H1 (cell line): ENCODE measurements around the gene RNF43. TPM values are rescaled to one million over a fixed set of nuclear protein-coding genes. Genes with fewer than 3 reads are reported as not detected.

Experiments used
- CTCF ChIA-PET: fragments of 300-600 bp; sonication (Branson Sonifier 250); formaldehyde crosslinking; loops from one replicate; lab custom pipeline; 2021; ENCODE audit not compliant: partially characterized antibody; lab: Charles Lee
- POLR2A ChIA-PET: fragments of 300-600 bp; sonication (Branson Sonifier 250); formaldehyde crosslinking; loops from one replicate; lab custom pipeline; 2021; ENCODE audit warnings: inconsistent platforms; ENCODE audit not compliant: partially characterized antibody; lab: Charles Lee
- DNase-seq, 2 experiments: peaks; one replicate each; pipeline versions ENCODE4 v3.0.0 to v3.0.0-alpha.2; 2010 to 2022; ENCODE audit warnings: low spot score in 2 of 2, low read depth in 1 of 2, mixed read lengths in 1 of 2
- FAIRE-seq: peaks from 2 replicates; lab custom pipeline; 2011; peaks lifted over from hg19 to GRCh38; lab: Jason Lieb, UNC
- H2AFZ ChIP-seq: 2 replicates; pipeline ENCODE4 v1.8.1; 2012; ENCODE audit warnings: low read length, inconsistent platforms
- H2AK5ac ChIP-seq: 2 replicates; pipeline ENCODE4 v1.6.1; 2013; ENCODE audit warnings: low read depth, low read length
- H2BK120ac ChIP-seq: replicated peaks from 2 replicates; pipeline ENCODE3; 2013; ENCODE audit warnings: low read depth, low read length, inconsistent platforms
- H2BK12ac ChIP-seq: 2 replicates; pipeline ENCODE4 v1.6.1; 2013; ENCODE audit warnings: low read depth, low read length
- H2BK15ac ChIP-seq: 2 replicates; pipeline ENCODE4 v1.6.1; 2013; ENCODE audit warnings: low read length
- H2BK20ac ChIP-seq: 2 replicates; pipeline ENCODE4 v1.6.1; 2013; ENCODE audit warnings: low read length
- H2BK5ac ChIP-seq: 2 replicates; pipeline ENCODE4 v1.6.1; 2013; ENCODE audit warnings: low read depth, low read length
- H3K14ac ChIP-seq: 2 replicates; pipeline ENCODE4 v1.6.1; 2013; ENCODE audit warnings: inconsistent platforms; ENCODE audit not compliant: insufficient read length
- H3K18ac ChIP-seq: 2 replicates; pipeline ENCODE4 v1.6.1; 2013; ENCODE audit warnings: low read length; ENCODE audit errors: extremely low read depth
- H3K23ac ChIP-seq: 2 replicates; pipeline ENCODE4 v1.6.1; 2013; ENCODE audit warnings: inconsistent platforms; ENCODE audit not compliant: insufficient read length
- H3K23me2 ChIP-seq: 2 replicates; pipeline ENCODE4 v1.6.1; 2013; ENCODE audit warnings: low read depth, low read length
- H3K27ac ChIP-seq: 2 replicates; pipeline ENCODE4 v1.6.1; 2011; ENCODE audit warnings: low read depth, low read length, inconsistent platforms
- H3K27me3 ChIP-seq, 4 experiments: replicated peaks in 1 of 4; 1 replicate in 1 of 4; 2 replicates in 3 of 4; pipeline versions ENCODE4 v1.6.1 to v1.8.1; 2011 to 2013; ENCODE audit warnings: low read length in 3 of 4, mild to moderate bottlenecking in 3 of 4, inconsistent platforms in 2 of 4, mixed read lengths in 2 of 4, moderate library complexity in 1 of 4; ENCODE audit not compliant: control insufficient read depth in 3 of 4, insufficient read depth in 3 of 4; ENCODE audit errors: extremely low read depth in 1 of 4
- H3K36me3 ChIP-seq, 4 experiments: 2 replicates each; pipeline versions ENCODE4 v1.6.1 to v1.8.1; 2011 to 2013; ENCODE audit warnings: mild to moderate bottlenecking in 4 of 4, low read length in 3 of 4, moderate library complexity in 2 of 4, control low read depth in 1 of 4, inconsistent platforms in 1 of 4; ENCODE audit not compliant: insufficient read depth in 4 of 4, control insufficient read depth in 2 of 4
- H3K4ac ChIP-seq: replicated peaks from 2 replicates; pipeline ENCODE3; 2013; ENCODE audit warnings: low read length, low read depth, mixed read lengths, inconsistent platforms; ENCODE audit not compliant: insufficient read length
- H3K4me1 ChIP-seq, 4 experiments: replicated peaks in 1 of 4; 1 replicate in 1 of 4; 2 replicates in 3 of 4; pipeline versions ENCODE4 v1.6.1 to v1.8.1; 2011 to 2013; ENCODE audit warnings: low read length in 3 of 4, inconsistent platforms in 2 of 4, mixed read lengths in 1 of 4; ENCODE audit not compliant: insufficient read depth in 4 of 4, control insufficient read depth in 3 of 4
- H3K4me2 ChIP-seq, 2 experiments: 2 replicates each; pipeline versions ENCODE4 v1.6.1 to v1.8.1; 2011 to 2013; ENCODE audit warnings: low read depth in 2 of 2, low read length in 2 of 2, control low read depth in 1 of 2, inconsistent platforms in 1 of 2, mild to moderate bottlenecking in 1 of 2; ENCODE audit not compliant: insufficient read depth in 1 of 2
- H3K4me3 ChIP-seq, 4 experiments: fragments of 200-600, 300-600 bp in 1 of 4; sonication (generic), shearing (Covaris generic), sonication (Bioruptor Twin) in 1 of 4; 2 replicates each; pipeline versions ENCODE4 v1.5.1 to v1.8.1; 2011 to 2016; ENCODE audit warnings: low read length in 4 of 4, low read depth in 3 of 4, control low read depth in 2 of 4, inconsistent platforms in 2 of 4, mild to moderate bottlenecking in 2 of 4, mixed read lengths in 1 of 4, moderate library complexity in 1 of 4; ENCODE audit not compliant: insufficient read depth in 2 of 4; ENCODE audit errors: extremely low read depth in 1 of 4
- H3K56ac ChIP-seq: replicated peaks from 2 replicates; pipeline ENCODE3; 2013; ENCODE audit warnings: low read depth, mild to moderate bottlenecking, mixed read lengths, low read length, inconsistent platforms; ENCODE audit not compliant: insufficient read length
- H3K79me1 ChIP-seq: 2 replicates; pipeline ENCODE4 v1.6.1; 2013; ENCODE audit warnings: low read depth, low read length, control low read depth
- H3K79me2 ChIP-seq, 2 experiments: 2 replicates each; pipeline versions ENCODE4 v1.6.1 to v1.8.1; 2012 to 2013; ENCODE audit warnings: low read length in 2 of 2, mild to moderate bottlenecking in 2 of 2, inconsistent platforms in 1 of 2; ENCODE audit not compliant: insufficient read depth in 2 of 2, control insufficient read depth in 1 of 2
- H3K9ac ChIP-seq, 4 experiments: replicated peaks in 1 of 4; 1 replicate in 1 of 4; 2 replicates in 3 of 4; pipeline versions ENCODE4 v1.6.1 to v1.8.1; 2011 to 2013; ENCODE audit warnings: low read depth in 3 of 4, low read length in 3 of 4, control low read depth in 2 of 4, mild to moderate bottlenecking in 2 of 4, moderate library complexity in 2 of 4, inconsistent platforms in 1 of 4; ENCODE audit errors: extremely low read depth in 1 of 4
- H3K9me3 ChIP-seq, 2 experiments: 2 replicates each; pipeline versions ENCODE4 v1.6.1 to v1.8.1; 2012 to 2013; ENCODE audit warnings: mild to moderate bottlenecking in 2 of 2, moderate library complexity in 2 of 2, control low read depth in 1 of 2, inconsistent platforms in 1 of 2, low read depth in 1 of 2, low read length in 1 of 2, mixed read lengths in 1 of 2; ENCODE audit not compliant: insufficient read depth in 2 of 2
- H4K20me1 ChIP-seq, 2 experiments: replicated peaks in 1 of 2; 2 replicates each; pipeline versions ENCODE3 to v1.8.1; 2011 to 2013; ENCODE audit warnings: inconsistent platforms in 2 of 2, low read length in 2 of 2, mild to moderate bottlenecking in 1 of 2; ENCODE audit not compliant: insufficient read depth in 2 of 2, control insufficient read depth in 1 of 2
- H4K5ac ChIP-seq: 2 replicates; pipeline ENCODE4 v1.6.1; 2013; ENCODE audit warnings: low read length, low read depth, mixed read lengths, inconsistent platforms; ENCODE audit not compliant: insufficient read length
- H4K8ac ChIP-seq: 2 replicates; pipeline ENCODE4 v1.8.0; 2013; ENCODE audit warnings: mild to moderate bottlenecking, moderate library complexity, low read length, inconsistent platforms; ENCODE audit not compliant: insufficient read depth; ENCODE audit errors: extremely low read depth
- H4K91ac ChIP-seq: replicated peaks from 2 replicates; pipeline ENCODE3; 2013; ENCODE audit warnings: low read length, mixed read lengths, inconsistent platforms; ENCODE audit not compliant: insufficient read length
- ASH2L ChIP-seq: fragments of 200-600, 300-600 bp; sonication (generic); IDR thresholded peaks from one replicate; pipeline ENCODE4 v1.7.1; 2017; ENCODE audit warnings: low read length
- CEBPB ChIP-seq: IDR thresholded peaks from 2 replicates; pipeline ENCODE4 v1.6.1; 2012; ENCODE audit warnings: low read depth, low read length
- FOSL1 ChIP-seq: IDR thresholded peaks from 2 replicates; pipeline ENCODE4 v1.6.1; 2011; ENCODE audit warnings: mild to moderate bottlenecking, low read depth, low read length, moderate library complexity; ENCODE audit not compliant: insufficient read depth
- KDM4A ChIP-seq: IDR thresholded peaks from one replicate; pipeline ENCODE4 v1.7.1; 2012; ENCODE audit warnings: low read depth, mild to moderate bottlenecking, moderate library complexity, low read length, inconsistent platforms; ENCODE audit not compliant: severe bottlenecking
- MAFK ChIP-seq: IDR thresholded peaks from 2 replicates; pipeline ENCODE4 v1.6.1; 2012; ENCODE audit warnings: low read depth, mild to moderate bottlenecking, improper control_type of control experiment, low read length
- POLR2A ChIP-seq, 2 experiments: IDR thresholded peaks; 1 replicate in 1 of 2; 2 replicates in 1 of 2; pipeline ENCODE4 v1.6.1; 2011; ENCODE audit warnings: low read depth in 2 of 2, low read length in 2 of 2, mild to moderate bottlenecking in 2 of 2; ENCODE audit errors: control extremely low read depth in 1 of 2
- POLR2AphosphoS5 ChIP-seq: IDR thresholded peaks from 2 replicates; pipeline ENCODE4 v1.6.1; 2011; ENCODE audit warnings: low read depth, low read length
- RAD21 ChIP-seq, 2 experiments: IDR thresholded peaks in 1 of 2; conservative IDR thresholded peaks in 1 of 2; 2 replicates each; pipeline ENCODE4 v1.6.1; 2011; ENCODE audit warnings: low read depth in 2 of 2, low read length in 2 of 2, improper control_type of control experiment in 1 of 2, inconsistent platforms in 1 of 2, mild to moderate bottlenecking in 1 of 2, moderate library complexity in 1 of 2
- SIRT6 ChIP-seq: IDR thresholded peaks from one replicate; pipeline ENCODE4 v1.7.1; 2012; ENCODE audit warnings: low read length, inconsistent platforms
- SP1 ChIP-seq: IDR thresholded peaks from 2 replicates; pipeline ENCODE4 v1.6.1; 2011; ENCODE audit warnings: low read depth, low read length
- SUZ12 ChIP-seq: fragments of 200-600 bp; sonication (generic); IDR thresholded peaks from 2 replicates; pipeline ENCODE4 v1.6.1; 2012; ENCODE audit warnings: mild to moderate bottlenecking, inconsistent platforms, low read length, moderate library complexity, mixed read lengths
- TAF1 ChIP-seq: IDR thresholded peaks from 2 replicates; pipeline ENCODE4 v1.6.1; 2011; ENCODE audit warnings: mild to moderate bottlenecking, low read depth, low read length
- TAF7 ChIP-seq: optimal IDR thresholded peaks from 2 replicates; pipeline ENCODE3; 2011; ENCODE audit warnings: low read depth, mild to moderate bottlenecking, inconsistent platforms, low read length, moderate library complexity, borderline replicate concordance
- ZNF274 ChIP-seq: IDR thresholded peaks from 2 replicates; pipeline ENCODE4 v1.7.0; 2012; ENCODE audit warnings: low read length, borderline replicate concordance; ENCODE audit errors: extremely low read depth
- polyA plus RNA-seq, 7 experiments: library from polyadenylated mRNA; depleted of rRNA in 3 of 7; stranded (reverse) in 5 of 7; unstranded in 2 of 7; fragments of >200 nt in 5 of 7; fragments of 200-250 nt in 2 of 7; gene quantifications; 1 replicate in 5 of 7; 2 replicates in 1 of 7; 4 replicates in 1 of 7; pipeline versions ENCODE4 v1.2.1 to v1.2.3, GENCODE V29; 2011 to 2013; ENCODE audit warnings: missing spikeins in 2 of 7, mixed read lengths in 2 of 7
- total RNA-seq: library from RNA; stranded (reverse); fragmentation: NEBNext Ultra II Directional; extraction: Animal tissue kit (Norgen Biotek cat#: 25700); gene quantifications from 2 replicates; pipeline ENCODE4 v1.2.1, GENCODE V29; 2021
- TF ChIP-seq, protein P1 (sequence below): IDR thresholded peaks from 2 replicates; pipeline ENCODE4 v1.6.1; 2012; ENCODE audit warnings: inconsistent platforms

RNF43 gene
- total and polyA plus RNA-seq, 2 of the 8 experiments (the other 6 are each of a cell fraction or from before 2014, with no cell fraction given), result 0.89 to 1.5 TPM

DNA sequence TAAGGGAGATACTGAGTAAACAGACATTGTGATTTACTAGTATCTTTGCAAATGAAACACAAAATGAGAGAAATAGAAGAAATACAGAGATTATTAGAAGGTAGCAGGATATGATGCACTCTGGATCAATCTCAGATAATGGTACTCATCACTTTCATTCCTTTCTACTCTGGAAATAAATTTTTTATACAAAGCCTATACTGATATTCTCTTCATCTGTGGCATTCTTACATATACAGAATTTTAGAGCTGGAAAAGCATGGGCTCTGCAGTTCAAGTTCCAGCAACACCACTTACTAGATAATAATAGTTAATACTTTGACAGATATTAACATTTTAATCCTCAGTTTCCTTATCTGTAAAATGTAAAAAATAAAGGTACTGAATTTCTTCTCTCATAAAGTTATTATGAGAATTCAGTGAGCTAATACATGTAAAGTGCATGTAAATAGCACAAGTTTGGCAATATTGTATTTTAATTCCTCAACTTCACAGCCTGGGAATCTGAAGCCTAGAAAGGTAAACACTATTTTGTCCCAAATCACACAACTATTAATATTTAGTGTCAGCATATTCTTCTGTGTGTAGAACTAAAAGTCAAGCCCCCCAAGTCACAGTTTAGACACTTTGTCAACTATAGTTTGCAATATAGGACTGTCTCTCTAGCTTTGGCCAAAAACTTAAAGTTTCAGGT, 6.5 kb downstream of the RNF43 start:
- Histone ChIP-seq H2BK120ac (no peak overlapping the region), H3K27ac (no peak overlapping the region), H2AFZ (no peak overlapping the region), H3K18ac (no peak overlapping the region), H3K79me1 (no peaks in the 10 kb centered on the region), H2BK12ac (no peak overlapping the region), H2BK20ac (no peak overlapping the region), H3K23ac (no peak overlapping the region), H3K27me3 (no peaks in the 10 kb centered on the region; a peak in 2 of 7 replicates), H3K23me2 (no peaks in the 10 kb centered on the region; the same call in 1 of the 2 replicates), H3K4me3 (no peak overlapping the region), H3K4me1 (no peaks in the 10 kb centered on the region; a peak in 1 of 7 replicates), H4K5ac (no peak overlapping the region), H4K91ac (no peak overlapping the region), H3K79me2 (no peaks in the 10 kb centered on the region), H3K9ac (no peak overlapping the region), H2BK15ac (no peak overlapping the region), H3K4me2 (no peak overlapping the region), H3K56ac (no peak overlapping the region), H4K20me1 (no peaks in the 10 kb centered on the region), H3K4ac (no peak overlapping the region), H3K36me3 (no peaks in the 10 kb centered on the region), H3K9me3 (no peaks in the 10 kb centered on the region), H2BK5ac (no peak overlapping the region), H2AK5ac (no peak overlapping the region), H3K14ac (no peak overlapping the region), H4K8ac (no peak overlapping the region)
- CTCF ChIA-PET, result interaction anchor here (0.7 to 1.2 kb wide), 2 partner anchors 94 to 674 kb away, joined by 3 read pairs; no protein-coding TSS in a partner anchor
- POLR2A ChIA-PET, result no interaction called here
- no peak for DNase-seq
- no peak for FAIRE-seq
- no peak for TF ChIP-seq ASH2L
- no peak for TF ChIP-seq ZNF274
- no peak for TF ChIP-seq SUZ12
- no peak for TF ChIP-seq POLR2A (IDR thresholded peaks at IDR 0.05; ENCODE audit: control extremely low read depth in 1 of 2, low read depth in 2 of 2, low read length in 2 of 2)
- TF ChIP-seq FOSL1, result no peak
- TF ChIP-seq CEBPB, result no peak
- TF ChIP-seq MAFK, result no peak
- no peak for TF ChIP-seq POLR2AphosphoS5
- TF ChIP-seq TAF7, result no peak
- no peak for TF ChIP-seq KDM4A
- TF ChIP-seq, protein P1, sequence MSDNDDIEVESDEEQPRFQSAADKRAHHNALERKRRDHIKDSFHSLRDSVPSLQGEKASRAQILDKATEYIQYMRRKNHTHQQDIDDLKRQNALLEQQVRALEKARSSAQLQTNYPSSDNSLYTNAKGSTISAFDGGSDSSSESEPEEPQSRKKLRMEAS, result no peak
- TF ChIP-seq SIRT6, result no peak
- TF ChIP-seq SP1, result no peak
- no peak for TF ChIP-seq TAF1
- TF ChIP-seq RAD21 (IDR thresholded peaks at IDR 0.05 in 1 of 2, conservative IDR thresholded peaks at IDR 0.05 in 1 of 2; ENCODE audit: low read depth in 2 of 2, low read length in 2 of 2), result no peak
